GM13977 (cell line): ENCODE measurements around the gene NTRK1.

ENCODE experiments used
- DNase-seq: peaks from one replicate; pipeline ENCODE4 v3.0.0; 2012; ENCODE audit warnings: low spot score
- in situ Hi-C: fragments of 300-500 bp; cut with MboI; formaldehyde crosslinking; loops from one replicate; pipeline ENCODE4 v1.12.0; 2022; ENCODE audit warnings: low sequenced_read_pairs, low pct_unique_long_range_greater_than_20kb, mixed read lengths, inconsistent platforms; ENCODE audit not compliant: unreplicated experiment
- TF ChIP-seq, protein P1 (sequence below): IDR thresholded peaks from 2 replicates; pipeline ENCODE4 v1.5.1; 2012; ENCODE audit warnings: mild to moderate bottlenecking, control low read depth; ENCODE audit not compliant: insufficient read depth; ENCODE audit errors: extremely low read depth, missing control alignments

NTRK1 gene

DNA sequence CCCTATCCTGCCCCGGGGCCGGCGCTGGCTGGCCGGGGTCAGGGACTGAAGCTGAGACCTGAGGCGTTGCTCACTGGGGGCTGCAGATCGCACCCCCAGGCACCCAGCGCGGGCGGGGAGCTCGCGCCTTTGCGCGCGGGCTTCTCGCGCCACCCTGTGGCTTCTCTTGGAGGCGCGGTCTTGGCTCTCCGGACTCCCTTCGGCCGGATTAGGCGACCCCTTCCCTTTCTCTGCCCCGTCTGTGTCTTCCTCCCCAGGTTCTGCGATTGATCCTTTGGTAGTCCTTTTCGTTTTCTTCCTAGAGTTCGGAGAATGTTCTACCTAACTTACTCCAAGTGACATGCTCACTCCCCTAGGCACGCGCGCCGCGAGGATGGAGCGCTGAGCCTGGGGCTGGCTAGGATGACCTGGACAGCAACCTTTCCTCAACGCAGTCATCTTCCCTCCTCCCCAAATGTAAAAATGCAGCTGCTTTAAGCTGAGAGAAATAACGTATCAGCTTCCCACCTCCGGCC lies 495 bp upstream of the NTRK1 start:
- TF ChIP-seq, protein P1, sequence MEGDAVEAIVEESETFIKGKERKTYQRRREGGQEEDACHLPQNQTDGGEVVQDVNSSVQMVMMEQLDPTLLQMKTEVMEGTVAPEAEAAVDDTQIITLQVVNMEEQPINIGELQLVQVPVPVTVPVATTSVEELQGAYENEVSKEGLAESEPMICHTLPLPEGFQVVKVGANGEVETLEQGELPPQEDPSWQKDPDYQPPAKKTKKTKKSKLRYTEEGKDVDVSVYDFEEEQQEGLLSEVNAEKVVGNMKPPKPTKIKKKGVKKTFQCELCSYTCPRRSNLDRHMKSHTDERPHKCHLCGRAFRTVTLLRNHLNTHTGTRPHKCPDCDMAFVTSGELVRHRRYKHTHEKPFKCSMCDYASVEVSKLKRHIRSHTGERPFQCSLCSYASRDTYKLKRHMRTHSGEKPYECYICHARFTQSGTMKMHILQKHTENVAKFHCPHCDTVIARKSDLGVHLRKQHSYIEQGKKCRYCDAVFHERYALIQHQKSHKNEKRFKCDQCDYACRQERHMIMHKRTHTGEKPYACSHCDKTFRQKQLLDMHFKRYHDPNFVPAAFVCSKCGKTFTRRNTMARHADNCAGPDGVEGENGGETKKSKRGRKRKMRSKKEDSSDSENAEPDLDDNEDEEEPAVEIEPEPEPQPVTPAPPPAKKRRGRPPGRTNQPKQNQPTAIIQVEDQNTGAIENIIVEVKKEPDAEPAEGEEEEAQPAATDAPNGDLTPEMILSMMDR: peak; percentile 87
- peak; percentile 91 for DNase-seq
- in situ Hi-C loops: loop anchor here (25.0 kb wide), 1 partner anchor 148 kb away; the partner anchor contains the start of gene CRABP2

DNA sequence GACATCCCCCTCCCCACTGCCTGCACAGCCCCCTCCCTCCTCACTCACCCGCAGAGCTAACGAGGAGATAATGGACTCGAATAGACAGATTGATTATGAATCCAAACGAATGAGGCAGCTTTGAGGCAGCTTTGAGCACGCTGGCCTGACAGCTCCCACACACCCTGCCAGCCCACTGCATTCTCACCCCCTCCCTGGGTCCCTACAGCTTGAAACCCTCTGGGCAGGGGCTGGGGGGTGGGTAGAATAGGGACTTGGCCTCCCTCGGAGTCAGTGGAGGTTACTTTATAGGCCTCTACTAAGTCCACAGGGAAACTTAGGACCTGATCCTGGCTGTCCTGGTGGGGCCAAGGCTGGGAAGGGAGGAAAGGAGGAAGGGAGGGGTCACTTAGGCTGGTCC lies 1.9 kb downstream of the NTRK1 start:
- in situ Hi-C loops: loop anchor here (25.0 kb wide), 1 partner anchor 150 kb away; the partner anchor contains the start of gene CRABP2
- DNase-seq: no peak
- TF ChIP-seq, protein P1: no peak

DNA sequence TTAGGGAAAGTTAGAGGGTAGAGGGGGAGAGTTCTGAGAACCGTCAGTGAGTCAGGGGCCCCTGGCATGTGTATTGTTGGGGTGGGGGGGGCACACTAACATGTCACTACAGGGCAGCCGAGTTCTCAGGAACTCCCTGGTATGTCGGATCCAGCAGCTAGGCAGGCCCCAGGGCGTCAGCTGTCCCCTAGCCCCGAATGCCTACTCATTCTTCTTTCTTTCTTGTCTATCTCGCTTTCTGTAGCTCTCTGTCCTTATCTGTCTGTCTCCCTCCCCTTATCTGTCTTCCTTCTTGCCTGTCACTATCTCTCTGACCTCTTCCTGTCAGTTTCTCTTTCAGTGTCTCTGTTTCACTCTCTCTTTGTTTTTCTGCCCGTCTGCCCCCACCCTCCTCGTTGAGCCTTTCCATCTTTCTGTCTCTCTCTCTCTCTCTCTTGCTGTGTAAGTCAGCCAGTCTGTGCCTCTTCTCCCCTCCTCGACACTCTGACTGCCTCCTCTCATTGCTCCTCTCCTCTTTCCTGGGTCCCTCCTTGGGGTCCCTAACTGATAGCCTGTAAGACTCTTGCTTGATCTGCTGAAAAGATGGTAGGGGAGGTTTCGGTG lies 2.4 kb downstream of the NTRK1 start:
- no peak for DNase-seq
- TF ChIP-seq, protein P1: no peak
- in situ Hi-C loops: loop anchor here (25.0 kb wide), 1 partner anchor 151 kb away; the partner anchor contains the start of gene CRABP2

DNA sequence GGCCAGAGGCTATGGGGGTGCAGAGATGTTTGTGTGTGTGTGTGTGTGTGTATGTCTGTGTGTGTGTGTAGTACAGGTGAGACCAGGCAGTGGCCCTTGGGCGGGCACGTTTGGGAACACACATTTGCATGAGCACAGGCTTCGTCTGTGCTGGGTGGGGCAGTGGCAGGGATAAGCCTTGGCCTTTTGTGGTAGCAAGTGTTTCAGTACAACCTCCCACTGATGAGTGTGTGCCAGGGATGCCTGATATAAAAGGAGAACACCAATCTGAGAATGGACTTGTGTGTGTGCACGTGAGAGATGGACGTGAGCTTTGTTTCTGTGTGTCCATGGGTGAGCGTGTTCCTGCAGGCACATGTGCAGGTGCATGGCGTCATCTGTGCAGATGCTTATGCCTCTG lies 3.0 kb downstream of the NTRK1 start:
- TF ChIP-seq, protein P1: no peak
- no peak for DNase-seq
- in situ Hi-C loops: loop anchor here (25.0 kb wide), 1 partner anchor 151 kb away; the partner anchor contains the start of gene CRABP2

DNA sequence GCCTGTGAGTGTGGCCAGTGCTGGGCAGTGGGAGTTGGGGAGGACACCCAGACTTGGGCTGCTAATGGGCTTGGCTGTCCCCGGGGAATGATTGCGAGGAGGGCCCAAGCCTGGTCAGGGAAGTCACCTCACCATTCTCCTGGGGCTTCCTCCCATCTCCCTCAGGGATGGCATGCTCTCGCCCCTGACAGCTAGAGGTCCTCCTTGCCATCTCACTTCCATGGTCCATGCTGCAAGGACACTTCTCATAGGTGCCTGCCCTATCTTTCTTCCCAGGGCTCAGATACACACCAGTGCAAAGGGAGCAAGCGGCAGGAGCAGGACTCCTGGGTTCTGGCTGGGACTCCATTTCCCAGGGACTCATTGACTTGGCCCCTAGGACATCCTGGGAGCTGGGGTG lies 4.1 kb downstream of the NTRK1 start:
- in situ Hi-C loops: loop anchor here (25.0 kb wide), 1 partner anchor 152 kb away; the partner anchor contains the start of gene CRABP2
- TF ChIP-seq, protein P1: no peak
- no peak for DNase-seq

DNA sequence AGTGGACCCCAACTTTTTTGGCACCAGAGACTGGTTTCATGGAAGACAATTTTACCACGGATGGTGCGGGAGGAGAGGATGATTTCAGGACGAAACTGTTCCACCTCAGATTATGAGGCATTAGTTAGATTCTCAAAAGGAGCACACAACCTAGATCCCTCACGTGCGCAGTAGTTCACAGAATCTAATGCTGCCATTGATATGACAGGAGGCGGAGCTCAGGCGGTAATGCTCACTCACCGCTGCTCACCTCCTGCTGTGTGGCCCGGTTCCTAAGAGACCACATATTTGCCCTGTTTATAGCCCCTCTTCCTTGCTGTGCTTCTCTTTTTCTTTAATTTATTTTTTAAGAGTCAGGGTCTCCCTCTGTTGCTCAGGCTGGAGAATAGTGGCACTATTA lies 4.6 kb downstream of the NTRK1 start:
- TF ChIP-seq, protein P1: no peak
- in situ Hi-C loops: loop anchor here (25.0 kb wide), 1 partner anchor 153 kb away; the partner anchor contains the start of gene CRABP2

More for the DNA sequence above, 4.6 kb downstream of the NTRK1 start:
- DNase-seq: no peak
